ENCODE data around the gene OR4C5.
"Not testable (repeated sequence)": the region's sequence is repeated elsewhere in the genome, so short reads cannot be mapped to it uniquely, and the experiment has no call there.

The OR4C5 gene

GRCh38 chr11:48366365-48366764, at the start of gene OR4C5:
TSS of gene OR4C5 (minus strand) at chr11:48366465. CDS start at chr11:48366465, 0 bp downstream.
- no peak for DNase-seq (ENCODE audit: low spot score)

DNA sequence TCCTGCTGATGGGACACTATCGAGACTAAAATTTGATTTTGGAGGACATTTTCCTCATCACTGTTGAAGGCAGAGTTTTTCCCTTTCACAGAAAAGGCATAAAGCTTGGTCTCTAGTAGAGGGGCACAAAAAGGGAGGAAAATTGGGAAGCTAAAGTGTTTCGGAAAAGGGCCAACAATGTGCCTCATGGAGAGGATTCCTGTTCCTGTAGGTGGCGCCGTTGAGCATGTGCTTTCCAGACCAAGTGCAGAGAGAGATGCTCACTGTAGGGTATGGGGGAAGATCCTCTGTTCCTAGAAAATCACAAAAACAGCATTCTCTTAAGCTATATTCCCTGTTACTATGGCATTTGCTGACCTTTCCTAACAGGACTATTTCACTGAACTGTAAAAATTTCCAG, 18.4 kb upstream of the OR4C5 start:
- no peak for DNase-seq (ENCODE audit: low spot score)

DNA sequence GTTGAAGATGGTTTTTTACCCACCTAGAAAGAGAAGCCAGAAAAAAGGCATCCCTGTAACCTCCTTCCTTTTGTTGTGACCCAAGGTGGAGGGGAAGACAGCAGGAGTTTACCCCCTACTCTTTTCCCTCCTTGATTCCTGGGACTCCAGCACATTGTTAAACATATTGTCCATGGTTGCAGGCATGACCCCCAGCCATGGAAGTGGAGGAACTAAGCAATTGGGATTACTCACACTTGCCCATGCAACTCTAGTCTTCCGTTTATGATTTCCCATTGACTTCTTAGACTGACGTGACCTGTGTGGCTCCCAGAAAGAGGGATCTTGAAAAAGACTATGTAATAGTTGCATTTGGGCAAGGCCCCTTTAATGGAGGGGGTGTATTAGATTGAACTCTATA, 17.9 kb upstream of the OR4C5 start:
- not testable (repeated sequence) for DNase-seq (ENCODE audit: low spot score)

- not testable (repeated sequence) for DNase-seq (ENCODE audit: low spot score)
These were observed 5.0 kb downstream of the OR4C5 start for GRCh38 chr11:48361289-48361688.

- no peak for DNase-seq (ENCODE audit: low spot score)
These were observed 11.6 kb downstream of the OR4C5 start for GRCh38 chr11:48354677-48355076.

- no peak for DNase-seq (ENCODE audit: low spot score)
These were observed 12.3 kb downstream of the OR4C5 start for GRCh38 chr11:48354013-48354412.

- not testable (repeated sequence) for DNase-seq (ENCODE audit: low spot score)
These were observed 20.0 kb downstream of the OR4C5 start for GRCh38 chr11:48346286-48346685.

DNA sequence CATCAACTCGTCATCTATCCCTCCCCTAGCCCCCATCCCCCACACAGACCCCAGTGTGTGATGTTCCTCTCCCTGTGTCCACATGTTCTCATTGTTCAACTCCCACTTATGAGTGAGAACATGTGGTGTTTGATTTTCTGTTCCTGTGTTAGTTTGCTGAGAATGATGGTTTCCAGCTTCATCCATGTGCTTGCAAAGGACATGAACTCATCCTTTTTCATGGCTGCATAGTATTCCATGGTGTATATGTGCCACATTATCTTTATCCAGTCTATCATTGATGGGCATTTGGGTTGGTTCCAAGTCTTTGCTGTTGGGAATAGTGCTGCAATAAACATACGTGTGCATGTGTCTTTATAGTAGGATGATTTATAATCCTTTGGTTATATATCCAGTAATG, 23.8 kb downstream of the OR4C5 start:
- DNase-seq (ENCODE audit: low spot score): not testable (repeated sequence)

- no peak for DNase-seq (ENCODE audit: low spot score)
These were observed 24.8 kb downstream of the OR4C5 start for GRCh38 chr11:48341466-48341865.

- DNase-seq (ENCODE audit: low spot score): not testable (repeated sequence)
These were observed 41.6 kb downstream of the OR4C5 start, which contains the start of gene OR4C3 for GRCh38 chr11:48324620-48325019. TSS of gene OR4C3 (plus strand) at chr11:48324920. CDS start at chr11:48325022, 102 bp downstream.

- DNase-seq (ENCODE audit: low spot score): not testable (repeated sequence)
These were observed 46.5 kb downstream of the OR4C5 start for GRCh38 chr11:48319813-48320212.
